ENCODE data around the gene MKLN1.
"Not testable (repeated sequence)": the region's sequence is repeated elsewhere in the genome, so short reads cannot be mapped to it uniquely, and the experiment has no call there.

Gene MKLN1

DNA sequence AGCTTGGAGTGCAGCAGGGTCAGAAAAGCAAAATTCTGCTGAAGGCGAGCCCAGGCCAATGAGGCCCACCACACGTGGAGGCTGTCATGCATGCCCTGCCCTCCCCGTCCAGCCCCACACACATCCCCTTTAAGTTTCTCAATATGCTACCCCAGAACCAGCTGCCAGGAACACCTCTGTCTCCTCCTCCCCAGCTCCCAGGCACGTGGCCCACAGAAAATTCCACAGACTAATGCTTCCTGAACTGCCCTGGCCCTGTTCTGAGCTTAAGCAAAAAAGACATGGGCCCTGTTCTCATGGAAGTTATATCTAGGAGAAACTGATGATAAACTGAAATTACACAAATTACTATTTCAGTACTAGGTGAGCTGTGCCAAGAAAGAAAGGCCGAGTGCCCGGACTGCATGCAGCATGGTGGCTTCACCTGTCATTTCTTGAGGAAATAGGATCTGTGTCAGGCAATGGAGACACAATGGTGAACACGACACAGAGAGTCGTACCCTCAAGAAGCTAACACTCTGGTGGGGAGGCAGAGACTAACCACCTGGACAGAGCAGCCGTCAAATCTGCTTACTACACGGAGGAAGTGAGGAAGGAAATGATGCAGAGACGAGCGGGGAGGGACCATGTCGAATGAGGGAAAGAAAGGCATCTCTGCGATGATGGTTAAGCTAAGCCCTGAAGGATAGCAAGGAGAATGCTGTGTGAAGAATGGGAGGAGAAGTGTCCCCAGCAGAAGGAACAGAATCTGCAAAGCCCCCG is 184.3 kb downstream of the MKLN1 start:
- no peak for DNase-seq (ENCODE audit: extremely low read depth, low read depth)
- TF ChIP-seq, protein P1, sequence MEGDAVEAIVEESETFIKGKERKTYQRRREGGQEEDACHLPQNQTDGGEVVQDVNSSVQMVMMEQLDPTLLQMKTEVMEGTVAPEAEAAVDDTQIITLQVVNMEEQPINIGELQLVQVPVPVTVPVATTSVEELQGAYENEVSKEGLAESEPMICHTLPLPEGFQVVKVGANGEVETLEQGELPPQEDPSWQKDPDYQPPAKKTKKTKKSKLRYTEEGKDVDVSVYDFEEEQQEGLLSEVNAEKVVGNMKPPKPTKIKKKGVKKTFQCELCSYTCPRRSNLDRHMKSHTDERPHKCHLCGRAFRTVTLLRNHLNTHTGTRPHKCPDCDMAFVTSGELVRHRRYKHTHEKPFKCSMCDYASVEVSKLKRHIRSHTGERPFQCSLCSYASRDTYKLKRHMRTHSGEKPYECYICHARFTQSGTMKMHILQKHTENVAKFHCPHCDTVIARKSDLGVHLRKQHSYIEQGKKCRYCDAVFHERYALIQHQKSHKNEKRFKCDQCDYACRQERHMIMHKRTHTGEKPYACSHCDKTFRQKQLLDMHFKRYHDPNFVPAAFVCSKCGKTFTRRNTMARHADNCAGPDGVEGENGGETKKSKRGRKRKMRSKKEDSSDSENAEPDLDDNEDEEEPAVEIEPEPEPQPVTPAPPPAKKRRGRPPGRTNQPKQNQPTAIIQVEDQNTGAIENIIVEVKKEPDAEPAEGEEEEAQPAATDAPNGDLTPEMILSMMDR (IDR thresholded peaks at IDR 0.05; ENCODE audit: low read depth, low read length), result no peak

DNA sequence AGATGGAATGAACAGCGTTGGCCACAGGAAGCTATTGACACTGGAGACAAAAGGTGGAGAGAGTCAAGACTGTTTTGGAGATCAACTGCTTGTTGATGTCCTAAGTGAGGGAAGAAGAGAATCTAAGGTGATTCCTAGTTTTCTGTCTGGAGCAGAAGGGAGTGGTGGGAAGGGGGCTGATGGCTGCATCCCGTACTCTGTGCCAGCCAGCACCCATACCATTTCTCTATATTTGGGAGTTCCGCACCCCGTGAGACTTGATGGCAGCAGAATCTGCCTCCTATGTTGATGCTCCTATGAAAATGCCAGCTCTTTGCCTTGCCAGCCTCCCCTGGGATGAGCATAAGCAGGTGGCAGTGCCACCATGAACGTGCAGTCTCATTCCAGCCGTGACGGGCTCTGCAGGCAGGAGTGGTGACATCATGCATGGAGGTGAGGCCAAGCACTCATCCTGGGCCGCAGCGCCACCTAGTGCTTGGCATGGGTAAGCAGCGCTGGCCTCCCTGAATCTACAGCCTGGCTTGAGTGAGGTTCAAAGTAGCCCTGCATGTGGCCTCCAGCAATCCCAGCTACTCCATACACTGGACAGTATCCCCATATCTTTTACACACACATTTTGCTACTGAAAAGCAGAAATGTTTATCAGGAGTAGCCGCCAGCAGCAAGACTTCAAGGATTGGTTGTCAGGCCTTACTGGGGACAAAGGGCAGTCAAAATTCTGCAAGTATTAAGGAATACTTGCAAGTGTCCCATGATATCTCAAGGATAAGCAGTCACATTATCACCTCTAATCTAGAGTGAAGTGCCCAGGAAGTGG is 185.8 kb downstream of the MKLN1 start:
- DNase-seq (ENCODE audit: extremely low read depth, low read depth), result peak; percentile 32
- TF ChIP-seq, protein P1 (IDR thresholded peaks at IDR 0.05; ENCODE audit: low read depth, low read length), result peak; percentile 99

DNA sequence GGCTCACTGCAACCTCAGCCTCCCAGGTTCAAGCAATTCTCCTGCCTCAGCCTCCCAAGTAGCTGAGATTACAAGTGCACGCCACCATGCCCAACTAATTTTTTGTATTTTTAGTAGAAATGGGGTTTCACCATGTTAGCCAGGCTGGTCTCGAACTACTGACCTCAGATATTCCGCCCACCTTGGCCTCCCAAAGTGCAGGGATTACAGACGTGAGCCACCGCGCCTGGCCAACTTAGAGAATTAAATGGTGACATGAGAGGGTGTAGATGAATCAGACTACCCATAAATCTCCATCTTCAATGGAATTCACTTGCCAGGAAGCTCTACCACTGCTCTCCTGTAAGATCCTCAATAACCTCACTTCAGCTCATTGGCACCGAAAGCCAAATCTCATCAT is 187.8 kb downstream of the MKLN1 start:
- not testable (repeated sequence) for DNase-seq (ENCODE audit: extremely low read depth, low read depth)

DNA sequence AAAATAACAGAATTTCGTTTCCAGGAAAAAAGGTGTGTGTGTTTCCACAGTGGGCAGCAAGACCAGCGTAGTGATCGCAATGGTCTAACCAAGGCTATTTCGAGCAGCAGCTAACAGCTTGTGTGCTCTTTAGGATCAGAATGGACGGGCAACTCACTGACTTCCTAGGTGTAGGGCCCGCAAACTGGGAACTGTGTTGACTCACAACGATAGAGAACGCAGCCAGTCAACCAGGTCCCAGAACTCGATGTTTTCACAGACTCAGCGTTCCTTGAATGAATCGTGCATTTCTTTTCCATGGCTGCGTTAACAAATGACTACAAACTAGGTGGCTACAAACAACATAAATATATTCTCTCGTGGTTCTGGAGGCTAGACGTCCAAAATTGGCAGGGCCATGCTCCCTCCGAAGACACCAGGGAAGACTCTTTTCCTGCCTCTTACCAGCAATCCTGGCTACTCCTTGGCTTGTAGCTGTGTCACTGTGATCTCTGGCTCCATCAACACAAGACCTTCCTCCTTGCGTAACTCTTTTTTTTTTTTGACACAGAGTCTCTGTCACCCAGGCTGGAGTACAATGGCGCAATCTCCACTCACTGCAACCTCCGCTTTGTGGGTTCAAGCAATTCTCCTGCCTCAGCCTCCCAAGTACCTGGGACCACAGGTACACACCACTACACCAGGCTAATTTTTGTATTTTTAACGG is 189.7 kb downstream of the MKLN1 start:
- no peak for DNase-seq (ENCODE audit: extremely low read depth, low read depth)
- TF ChIP-seq, protein P1 (IDR thresholded peaks at IDR 0.05; ENCODE audit: low read depth, low read length), result no peak

DNA sequence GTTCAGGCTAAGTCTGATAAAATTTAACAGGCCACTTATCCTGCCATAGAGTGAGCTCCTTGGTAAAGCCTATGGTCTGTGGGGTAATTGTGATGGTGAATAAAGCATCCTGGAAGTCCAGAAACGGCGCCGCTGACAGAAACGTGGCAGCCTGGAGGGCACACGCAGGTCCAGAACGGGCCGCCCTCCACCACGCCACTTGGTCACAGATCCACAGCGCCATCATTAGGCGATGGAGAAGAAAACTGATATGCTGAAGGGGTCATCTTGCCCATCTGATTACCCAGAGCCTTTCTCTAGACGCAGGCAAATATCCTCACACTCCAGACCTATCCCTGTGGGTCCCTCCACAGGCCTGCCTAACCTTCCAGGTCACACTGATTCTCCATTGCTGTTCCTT is 190.9 kb downstream of the MKLN1 start:
- TF ChIP-seq, protein P1 (IDR thresholded peaks at IDR 0.05; ENCODE audit: low read depth, low read length), result no peak
- no peak for DNase-seq (ENCODE audit: extremely low read depth, low read depth)

DNA sequence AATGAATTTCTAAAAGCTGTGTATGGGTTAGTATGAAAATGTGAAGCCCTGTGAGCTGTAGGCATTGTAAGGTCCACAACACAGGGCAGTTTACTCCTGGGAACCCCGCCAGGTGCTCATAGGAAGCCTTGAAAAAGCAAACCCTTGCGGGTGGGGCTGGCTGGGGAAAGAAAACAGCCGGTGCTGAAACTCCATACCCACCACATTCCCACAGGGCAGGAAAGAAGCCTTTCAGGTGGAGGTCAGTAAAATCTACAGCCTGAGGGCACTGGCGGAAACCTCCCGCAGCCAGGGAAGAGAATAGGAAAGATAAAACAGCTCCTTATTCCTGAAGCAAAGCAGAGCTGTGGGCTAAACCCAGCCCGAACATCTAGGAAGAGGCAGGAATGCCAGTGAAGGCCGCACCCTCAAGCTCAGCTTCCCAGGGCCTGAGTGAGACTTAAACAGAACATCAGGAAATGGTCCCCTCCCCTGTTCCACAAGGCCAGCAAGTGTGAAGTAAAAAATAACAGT is 194.0 kb downstream of the MKLN1 start:
- TF ChIP-seq, protein P1 (IDR thresholded peaks at IDR 0.05; ENCODE audit: low read depth, low read length), result no peak
- no peak for DNase-seq (ENCODE audit: extremely low read depth, low read depth)

DNA sequence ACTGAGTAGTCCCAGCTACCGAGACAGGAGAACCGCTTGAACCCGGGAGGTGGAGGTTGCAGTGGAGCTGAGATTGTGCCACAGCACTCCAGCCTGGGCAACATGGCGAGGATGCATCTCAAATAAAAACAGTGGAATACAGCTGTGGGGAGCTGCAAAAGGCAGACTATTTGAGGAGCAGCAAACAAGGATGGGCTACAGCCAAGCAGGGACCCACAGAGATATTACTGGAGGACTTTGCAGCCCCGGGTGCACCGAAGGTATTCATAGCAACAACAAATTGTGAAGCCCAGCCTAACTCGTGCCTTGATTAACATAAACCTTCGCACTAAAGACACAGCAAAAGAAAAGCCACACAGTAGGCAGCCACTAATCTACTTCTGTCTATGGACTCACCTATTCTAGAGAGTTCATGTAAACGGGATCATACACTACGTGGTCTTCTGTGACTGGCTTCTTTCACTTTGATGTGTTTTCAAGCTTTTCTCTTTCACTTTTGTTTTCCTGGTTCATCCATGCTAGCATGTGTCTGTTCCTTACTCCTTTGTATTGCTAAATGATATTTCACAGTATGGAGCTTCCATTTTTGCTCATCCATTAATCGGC is 194.8 kb downstream of the MKLN1 start:
- no peak for DNase-seq (ENCODE audit: extremely low read depth, low read depth)

More for the DNA sequence above, 194.8 kb downstream of the MKLN1 start:
- TF ChIP-seq, protein P1 (IDR thresholded peaks at IDR 0.05; ENCODE audit: low read depth, low read length), result no peak
